IgD-negative memory B cell (primary cell): ENCODE measurements around the gene FDXR. TPM values are rescaled to one million over a fixed set of nuclear protein-coding genes. Genes with fewer than 3 reads are reported as not detected.
A peak's percentile ranks its signal among the peaks of the same experiment; 100 is the strongest.

ENCODE experiments used
- H3K27ac Mint-ChIP-seq, 3 donors: one replicate each; pipeline ENCODE4 v1.8.0; 2020 to 2022; ENCODE audit warnings: mild to moderate bottlenecking in 3 of 3, mixed read lengths in 3 of 3, moderate library complexity in 1 of 3
- H3K27me3 Mint-ChIP-seq: one replicate; pipeline ENCODE4 v1.8.0; 2021; ENCODE audit warnings: mixed read lengths
- H3K36me3 Mint-ChIP-seq: one replicate; pipeline ENCODE4 v1.8.0; 2020; ENCODE audit warnings: mild to moderate bottlenecking, mixed read lengths
- H3K4me1 Mint-ChIP-seq, 3 donors: one replicate each; pipeline ENCODE4 v1.8.0; 2020 to 2022; ENCODE audit warnings: mixed read lengths in 3 of 3, mild to moderate bottlenecking in 1 of 3
- H3K4me3 Mint-ChIP-seq, 4 donors: one replicate each; pipeline ENCODE4 v1.8.0; 2020 to 2022; ENCODE audit warnings: mild to moderate bottlenecking in 4 of 4, mixed read lengths in 4 of 4, moderate library complexity in 3 of 4
- H3K9me3 Mint-ChIP-seq, 3 donors: one replicate each; pipeline ENCODE4 v1.8.0; 2020 to 2021; ENCODE audit warnings: mixed read lengths in 3 of 3, mild to moderate bottlenecking in 1 of 3
- polyA plus RNA-seq: library from polyadenylated mRNA; unstranded; fragments of 300-500 nt; fragmentation: Illumina TruSeq; gene quantifications from one replicate; pipeline ENCODE4 v1.2.3, GENCODE V29; 2021

Gene FDXR
- polyA plus RNA-seq, 1 donor from 2014 or later, result 5.9 TPM

- Mint-ChIP-seq H3K4me1 (peaks cover 25 to 29% (median 28%) of the 10 kb centered on the region in 3 donors), H3K4me3 (no peak overlapping the region), H3K27me3 (no peaks in the 10 kb centered on the region), H3K27ac (peak overlapping the region in 1 of 3 donors; percentile 37), H3K9me3 (no peaks in the 10 kb centered on the region), H3K36me3 (no peaks in the 10 kb centered on the region)
Measured at GRCh38 chr17:74831444-74832146, 41.2 kb downstream of the FDXR start.

- H3K4me1 Mint-ChIP-seq, result peaks cover 25 to 29% (median 25%) of the 10 kb centered on the region in 3 donors
- no peaks in the 10 kb centered on the region for H3K27me3 Mint-ChIP-seq
- no peak overlapping the region for H3K4me3 Mint-ChIP-seq
- no peaks in the 10 kb centered on the region for H3K9me3 Mint-ChIP-seq
- no peak overlapping the region for H3K27ac Mint-ChIP-seq
- no peaks in the 10 kb centered on the region for H3K36me3 Mint-ChIP-seq
Measured at GRCh38 chr17:74830861-74831260, 41.9 kb downstream of the FDXR start.

- Mint-ChIP-seq H3K9me3 (no peaks in the 10 kb centered on the region), H3K27ac (no peak overlapping the region), H3K4me1 (peaks cover 5 to 8% (median 6%) of the 10 kb centered on the region in 3 donors), H3K4me3 (no peak overlapping the region), H3K27me3 (no peaks in the 10 kb centered on the region), H3K36me3 (no peaks in the 10 kb centered on the region)
Measured at GRCh38 chr17:74827800-74828199, 45.0 kb downstream of the FDXR start.

GRCh38 chr17:74825952-74826719 is 46.7 kb downstream of the FDXR start:
- H3K36me3 Mint-ChIP-seq, result no peaks in the 10 kb centered on the region
- no peaks in the 10 kb centered on the region for H3K27me3 Mint-ChIP-seq

GRCh38 chr17:74824961-74825627 is 47.7 kb downstream of the FDXR start:
- Mint-ChIP-seq H3K36me3 (peaks cover 2% of the 10 kb centered on the region), H3K27me3 (no peaks in the 10 kb centered on the region), H3K4me1 (no peaks in the 10 kb centered on the region), H3K9me3 (no peaks in the 10 kb centered on the region), H3K4me3 (no peak overlapping the region), H3K27ac (no peak overlapping the region)

More at GRCh38 chr17:74825952-74826719, 46.7 kb downstream of the FDXR start:
- Mint-ChIP-seq H3K4me1 (no peaks in the 10 kb centered on the region), H3K4me3 (no peak overlapping the region), H3K27ac (peak overlapping the region in 1 of 3 donors; percentile 10), H3K9me3 (no peaks in the 10 kb centered on the region)

- Mint-ChIP-seq H3K4me3 (no peak overlapping the region), H3K36me3 (peaks cover 2% of the 10 kb centered on the region), H3K4me1 (no peaks in the 10 kb centered on the region), H3K27me3 (no peaks in the 10 kb centered on the region), H3K9me3 (no peaks in the 10 kb centered on the region), H3K27ac (no peak overlapping the region)
Measured at GRCh38 chr17:74822939-74823367, 49.8 kb downstream of the FDXR start.

- Mint-ChIP-seq H3K27ac (no peak overlapping the region), H3K4me3 (no peak overlapping the region), H3K27me3 (no peaks in the 10 kb centered on the region), H3K9me3 (no peaks in the 10 kb centered on the region), H3K36me3 (peaks cover 2% of the 10 kb centered on the region), H3K4me1 (no peaks in the 10 kb centered on the region)
Measured at GRCh38 chr17:74822335-74822938, 50.4 kb downstream of the FDXR start.

- no peaks in the 10 kb centered on the region for H3K9me3 Mint-ChIP-seq
- H3K27ac Mint-ChIP-seq, result no peak overlapping the region
- no peaks in the 10 kb centered on the region for H3K27me3 Mint-ChIP-seq
- peaks cover 0 to 3% (median 0%) of the 10 kb centered on the region in 3 donors for H3K4me1 Mint-ChIP-seq
- H3K4me3 Mint-ChIP-seq, result no peak overlapping the region
- H3K36me3 Mint-ChIP-seq, result peaks cover 4% of the 10 kb centered on the region
Measured at GRCh38 chr17:74821655-74822334, 51.0 kb downstream of the FDXR start.

- no peaks in the 10 kb centered on the region for H3K27me3 Mint-ChIP-seq
- H3K4me3 Mint-ChIP-seq, result no peak overlapping the region
- H3K4me1 Mint-ChIP-seq, result peaks cover 0 to 3% (median 0%) of the 10 kb centered on the region in 3 donors
- no peaks in the 10 kb centered on the region for H3K9me3 Mint-ChIP-seq
- H3K36me3 Mint-ChIP-seq, result peaks cover 4% of the 10 kb centered on the region
- no peak overlapping the region for H3K27ac Mint-ChIP-seq
Measured at GRCh38 chr17:74819801-74820436, 52.9 kb downstream of the FDXR start.

- H3K4me3 Mint-ChIP-seq, result no peak overlapping the region
- peaks cover 4% of the 10 kb centered on the region for H3K36me3 Mint-ChIP-seq
Measured at GRCh38 chr17:74818291-74818938, 54.4 kb downstream of the FDXR start.

GRCh38 chr17:74816905-74817620 is 55.7 kb downstream of the FDXR start:
- H3K27ac Mint-ChIP-seq, result no peak overlapping the region
- no peaks in the 10 kb centered on the region for H3K27me3 Mint-ChIP-seq
- peaks cover 0 to 3% (median 0%) of the 10 kb centered on the region in 3 donors for H3K4me1 Mint-ChIP-seq
- H3K36me3 Mint-ChIP-seq, result peaks cover 4% of the 10 kb centered on the region
- H3K4me3 Mint-ChIP-seq, result no peak overlapping the region
- H3K9me3 Mint-ChIP-seq, result no peaks in the 10 kb centered on the region

More at GRCh38 chr17:74818291-74818938, 54.4 kb downstream of the FDXR start:
- Mint-ChIP-seq H3K4me1 (peaks cover 0 to 3% (median 0%) of the 10 kb centered on the region in 3 donors), H3K9me3 (no peaks in the 10 kb centered on the region), H3K27ac (no peak overlapping the region), H3K27me3 (no peaks in the 10 kb centered on the region)

GRCh38 chr17:74815550-74816370 is 57.0 kb downstream of the FDXR start:
- H3K4me1 Mint-ChIP-seq, result peaks cover 0 to 3% (median 0%) of the 10 kb centered on the region in 3 donors
- H3K9me3 Mint-ChIP-seq, result no peaks in the 10 kb centered on the region
- no peaks in the 10 kb centered on the region for H3K27me3 Mint-ChIP-seq
- H3K4me3 Mint-ChIP-seq, result no peak overlapping the region
- H3K27ac Mint-ChIP-seq, result no peak overlapping the region
- peaks cover 6% of the 10 kb centered on the region for H3K36me3 Mint-ChIP-seq
